COLO668 (cell line): Measurements from ENCODE around the gene MOB3B.
A peak's percentile ranks its signal among the peaks of the same experiment; 100 is the strongest.

Source experiments
- DNase-seq: peaks from one replicate; lab custom pipeline; 2025; ENCODE audit not compliant: unreplicated experiment; lab: John Stamatoyannopoulos, UW

MOB3B gene

GRCh38 chr9:27344776-27345175 lies 184.8 kb downstream of the MOB3B start:
- no peak for DNase-seq

- no peak for DNase-seq
Measured at GRCh38 chr9:27341545-27342294, 187.9 kb downstream of the MOB3B start.

- no peak for DNase-seq
Measured at GRCh38 chr9:27340961-27341511, 188.6 kb downstream of the MOB3B start.

- no peak for DNase-seq
Measured at GRCh38 chr9:27340285-27340674, 189.3 kb downstream of the MOB3B start.

GRCh38 chr9:27339661-27340284 lies 189.8 kb downstream of the MOB3B start:
- no peak for DNase-seq

- DNase-seq: no peak
Measured at GRCh38 chr9:27338527-27338903, 191.1 kb downstream of the MOB3B start.

GRCh38 chr9:27337833-27338526 lies 191.6 kb downstream of the MOB3B start:
- DNase-seq: no peak

GRCh38 chr9:27337236-27337635 lies 192.4 kb downstream of the MOB3B start:
- no peak for DNase-seq

GRCh38 chr9:27336829-27337228 lies 192.8 kb downstream of the MOB3B start:
- no peak for DNase-seq

- no peak for DNase-seq
Measured at GRCh38 chr9:27336126-27336525, 193.5 kb downstream of the MOB3B start.

- DNase-seq: no peak
Measured at GRCh38 chr9:27335075-27335474, 194.5 kb downstream of the MOB3B start.

- peak; percentile 68 for DNase-seq
Measured at GRCh38 chr9:27333241-27334052, 196.2 kb downstream of the MOB3B start.

- DNase-seq: no peak
Measured at GRCh38 chr9:27331393-27331792, 198.2 kb downstream of the MOB3B start.

- no peak for DNase-seq
Measured at GRCh38 chr9:27329291-27329690, 200.3 kb downstream of the MOB3B start.

GRCh38 chr9:27328483-27328882 lies 201.1 kb downstream of the MOB3B start:
- DNase-seq: no peak

- no peak for DNase-seq
Measured at GRCh38 chr9:27311184-27311583, 218.4 kb downstream of the MOB3B start.

- DNase-seq: no peak
Measured at GRCh38 chr9:27310582-27310981, 219.0 kb downstream of the MOB3B start.

GRCh38 chr9:27308691-27309390 lies 220.8 kb downstream of the MOB3B start:
- no peak for DNase-seq

GRCh38 chr9:27304521-27304920 lies 225.1 kb downstream of the MOB3B start:
- no peak for DNase-seq

GRCh38 chr9:27303219-27303618 lies 226.4 kb downstream of the MOB3B start:
- DNase-seq: no peak
